HFF-Myc (cell line): ENCODE data around the gene UBE2D1.

ENCODE experiments used
- DNase-seq: peaks from one replicate; pipeline ENCODE4 v3.0.0-alpha.2; 2011; ENCODE audit warnings: low read depth; ENCODE audit errors: extremely low read depth
- H3K4me3 ChIP-seq: replicated peaks from 2 replicates; pipeline ENCODE4 v1.5.1; 2011; ENCODE audit warnings: low read depth, mild to moderate bottlenecking, control low read depth, low read length
- CTCF ChIP-seq: IDR thresholded peaks from 2 replicates; pipeline ENCODE4 v1.5.1; 2012; ENCODE audit warnings: mild to moderate bottlenecking, low read depth, low read length, control low read depth; ENCODE audit errors: missing control alignments

Gene UBE2D1

GRCh38 chr10:58334817-58335305 lies at the start of gene UBE2D1:
Gene UBE2D1 (plus strand): TSS chr10:58335006. CDS start chr10:58335202, 196 bp downstream.
- no peak for TF ChIP-seq CTCF
- no peak for DNase-seq
- peak within 1 kb of the TSS; percentile 87 for H3K4me3 ChIP-seq

GRCh38 chr10:58291538-58292174 lies 43.1 kb upstream of the UBE2D1 start:
- peak; percentile 56 for TF ChIP-seq CTCF
- H3K4me3 ChIP-seq, result no peak overlapping the region
- no peak for DNase-seq

- DNase-seq, result no peak
- H3K4me3 ChIP-seq, result no peak overlapping the region
- TF ChIP-seq CTCF, result no peak
These were observed 40.8 kb upstream of the UBE2D1 start for GRCh38 chr10:58293989-58294388.

GRCh38 chr10:58299580-58299979 lies 35.2 kb upstream of the UBE2D1 start:
- no peak for DNase-seq
- no peak overlapping the region for H3K4me3 ChIP-seq
- peak; percentile 78 for TF ChIP-seq CTCF

GRCh38 chr10:58300676-58301075 lies 34.1 kb upstream of the UBE2D1 start:
- H3K4me3 ChIP-seq, result no peak overlapping the region
- DNase-seq, result no peak
- no peak for TF ChIP-seq CTCF

GRCh38 chr10:58302254-58302653 lies 32.6 kb upstream of the UBE2D1 start:
- no peak for DNase-seq
- no peak for TF ChIP-seq CTCF
- H3K4me3 ChIP-seq, result no peak overlapping the region
